Measurements from ENCODE around the gene EXTL1. TPM values are rescaled to one million over a fixed set of nuclear protein-coding genes. Genes with fewer than 3 reads are reported as not detected.
"Not testable (repeated sequence)": the region's sequence is repeated elsewhere in the genome, so short reads cannot be mapped to it uniquely, and the experiment has no call there.

EXTL1 gene, protein sequence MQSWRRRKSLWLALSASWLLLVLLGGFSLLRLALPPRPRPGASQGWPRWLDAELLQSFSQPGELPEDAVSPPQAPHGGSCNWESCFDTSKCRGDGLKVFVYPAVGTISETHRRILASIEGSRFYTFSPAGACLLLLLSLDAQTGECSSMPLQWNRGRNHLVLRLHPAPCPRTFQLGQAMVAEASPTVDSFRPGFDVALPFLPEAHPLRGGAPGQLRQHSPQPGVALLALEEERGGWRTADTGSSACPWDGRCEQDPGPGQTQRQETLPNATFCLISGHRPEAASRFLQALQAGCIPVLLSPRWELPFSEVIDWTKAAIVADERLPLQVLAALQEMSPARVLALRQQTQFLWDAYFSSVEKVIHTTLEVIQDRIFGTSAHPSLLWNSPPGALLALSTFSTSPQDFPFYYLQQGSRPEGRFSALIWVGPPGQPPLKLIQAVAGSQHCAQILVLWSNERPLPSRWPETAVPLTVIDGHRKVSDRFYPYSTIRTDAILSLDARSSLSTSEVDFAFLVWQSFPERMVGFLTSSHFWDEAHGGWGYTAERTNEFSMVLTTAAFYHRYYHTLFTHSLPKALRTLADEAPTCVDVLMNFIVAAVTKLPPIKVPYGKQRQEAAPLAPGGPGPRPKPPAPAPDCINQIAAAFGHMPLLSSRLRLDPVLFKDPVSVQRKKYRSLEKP
- 1 to 10 TPM; 1.3 to 2.4 (median 1.7) TPM for polyA plus RNA-seq (ENCODE audit: insufficient read length in 4 of 4)

DNA sequence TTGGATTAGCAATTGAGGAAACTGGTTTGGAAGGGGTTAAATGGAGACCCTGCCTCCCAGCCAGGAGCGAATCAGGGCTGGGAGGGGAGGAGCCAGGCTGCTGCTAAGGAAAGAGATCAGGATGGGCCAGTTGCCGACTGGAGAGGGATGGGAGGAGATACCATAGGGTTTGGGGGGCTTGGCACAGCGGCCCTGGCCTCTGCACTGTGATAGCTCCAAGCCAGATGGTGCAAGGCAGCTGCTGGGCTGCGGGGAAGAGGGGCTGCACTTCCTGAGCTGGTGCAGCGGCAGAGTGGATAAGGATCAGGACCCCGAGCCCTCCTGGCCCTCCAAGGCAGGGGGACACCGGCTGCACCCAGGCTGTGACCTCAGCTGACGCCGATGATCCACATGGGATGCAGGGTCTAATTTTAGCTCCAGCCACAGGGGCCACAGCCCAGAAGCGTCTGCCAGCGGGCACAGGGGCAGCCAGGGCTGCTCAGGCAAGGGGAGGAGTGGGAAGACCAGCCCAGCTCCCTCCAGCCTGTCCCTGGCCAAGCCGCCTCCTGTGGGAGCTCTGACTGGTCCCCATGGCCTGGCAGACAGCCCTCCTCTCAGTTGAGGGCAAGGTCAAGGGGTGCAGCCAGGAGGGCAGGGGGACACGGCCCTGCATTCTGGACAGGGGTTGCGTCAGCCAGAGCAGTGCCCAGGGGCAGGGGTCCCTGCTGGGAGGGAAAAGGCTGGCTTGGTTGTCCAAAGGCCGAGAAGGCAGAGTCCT, at the start of gene EXTL1:
EXTL1 (plus strand) TSS at position 129 of the 757 bp plus-strand sequence. CDS start 872 bp downstream, outside the sequence.
- no peak for DNase-seq (ENCODE audit: low read depth in 4 of 4, low spot score in 2 of 4)

DNA sequence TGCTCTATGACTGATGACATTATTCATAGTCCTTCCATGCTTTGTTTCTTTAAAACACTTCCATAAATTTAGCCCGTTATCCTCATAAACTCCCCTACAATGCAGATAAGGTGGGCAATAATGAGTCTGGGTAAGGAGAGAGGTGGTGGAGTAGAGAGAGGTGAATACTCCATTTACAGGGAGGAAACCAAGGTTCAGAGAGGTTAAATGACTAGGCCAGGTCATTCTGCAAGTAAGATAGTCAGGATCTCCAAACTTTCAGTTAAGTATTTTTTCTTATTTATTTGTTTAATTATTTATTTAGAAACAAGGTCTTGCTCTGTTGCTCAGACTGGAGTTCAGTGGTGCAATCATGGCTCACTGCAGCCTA, 49.8 kb upstream of the EXTL1 start:
- no peak for DNase-seq (ENCODE audit: low read depth in 4 of 4, low spot score in 2 of 4)

DNA sequence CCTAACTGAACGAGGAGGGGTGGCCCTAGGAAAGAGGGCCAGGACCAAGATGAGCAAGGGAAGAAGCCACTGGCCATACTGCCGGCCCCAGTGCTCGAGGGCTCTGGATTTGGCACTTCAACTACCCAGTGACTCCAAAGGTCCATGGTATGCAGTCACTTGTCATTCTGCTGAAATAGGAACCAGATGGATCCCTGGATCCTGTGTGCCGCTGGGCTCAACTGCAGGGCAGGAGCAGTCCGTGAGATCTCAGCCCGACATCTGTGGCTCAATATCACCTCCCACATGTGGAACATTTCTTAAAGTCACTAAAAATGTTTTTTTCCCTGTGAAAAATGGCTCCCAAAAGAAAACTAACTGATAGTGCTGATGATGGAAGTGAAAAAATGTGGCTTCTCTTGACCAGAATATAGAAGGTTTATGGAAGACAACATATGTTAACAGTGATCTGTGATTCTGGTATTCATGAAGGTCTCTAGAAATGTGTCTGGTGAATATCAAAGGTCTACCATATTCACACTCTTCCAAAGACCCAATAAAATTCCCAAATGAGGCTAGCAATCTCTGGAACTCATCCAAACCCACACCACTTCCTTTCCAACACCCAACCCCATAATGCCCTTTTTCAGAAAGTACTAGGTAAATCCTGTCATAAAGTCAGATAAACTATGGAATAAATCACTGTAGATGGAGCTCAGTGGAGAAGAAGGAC, 47.8 kb upstream of the EXTL1 start:
- no peak for DNase-seq (ENCODE audit: low read depth in 4 of 4, low spot score in 2 of 4)

DNA sequence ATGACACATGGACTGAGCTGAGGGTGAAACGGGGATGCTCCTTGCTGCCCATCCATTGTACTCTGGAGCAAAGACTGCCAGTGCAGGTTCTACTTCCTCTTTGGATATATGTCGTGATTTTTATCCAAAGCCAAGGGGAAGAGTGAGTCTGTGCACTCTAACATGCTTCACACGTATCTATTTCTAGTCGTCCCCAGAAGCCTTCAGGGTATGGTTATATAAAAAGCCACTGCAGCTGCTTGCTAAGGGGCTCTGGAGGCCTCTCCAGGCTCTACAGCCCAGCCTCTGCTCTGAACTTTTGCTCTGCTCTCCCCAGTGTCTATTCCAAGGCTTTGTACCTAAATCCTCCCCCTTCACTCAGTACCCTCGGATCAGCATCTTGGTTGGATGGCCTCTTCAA, 43.8 kb upstream of the EXTL1 start:
- no peak for DNase-seq (ENCODE audit: low read depth in 4 of 4, low spot score in 2 of 4)

DNA sequence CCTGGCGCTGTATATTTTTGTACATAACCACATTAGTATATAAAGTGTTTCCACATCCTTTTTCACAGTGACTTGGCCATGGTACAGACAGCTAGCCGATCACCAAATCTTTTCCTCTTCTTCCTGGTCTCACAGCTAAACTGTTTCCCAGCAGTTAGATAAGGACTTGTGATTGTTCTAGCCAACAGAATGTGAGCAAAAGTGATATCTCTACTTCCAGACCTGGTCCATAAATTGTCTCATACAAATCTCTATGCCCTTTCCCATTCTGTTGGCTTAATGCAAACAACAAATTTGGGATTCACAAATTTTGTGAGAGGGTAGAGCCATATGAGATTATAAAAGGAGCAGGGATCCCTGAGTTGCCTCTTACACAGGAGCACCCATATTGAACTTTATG, 43.2 kb upstream of the EXTL1 start:
- no peak for DNase-seq (ENCODE audit: low read depth in 4 of 4, low spot score in 2 of 4)

DNA sequence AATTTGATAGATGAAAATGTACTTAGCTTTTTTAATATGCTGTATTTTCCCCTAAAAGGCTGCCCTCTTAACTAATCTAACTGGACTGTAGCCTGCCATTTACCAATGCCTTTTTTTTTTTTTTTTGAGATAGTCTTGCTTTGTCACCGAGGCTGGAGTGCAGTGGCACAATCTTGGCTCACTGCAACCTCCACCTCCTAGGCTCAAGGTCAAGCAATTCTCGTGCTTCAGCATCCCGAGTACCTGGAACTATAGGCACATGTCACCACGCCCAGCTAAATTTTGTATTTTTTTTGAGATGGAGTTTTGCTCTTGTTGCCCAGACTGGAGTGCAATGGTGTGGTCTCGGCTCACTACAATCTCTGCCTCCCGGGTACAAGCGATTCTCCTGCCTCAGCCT, 42.4 kb upstream of the EXTL1 start:
- no peak for DNase-seq (ENCODE audit: low read depth in 4 of 4, low spot score in 2 of 4)

DNA sequence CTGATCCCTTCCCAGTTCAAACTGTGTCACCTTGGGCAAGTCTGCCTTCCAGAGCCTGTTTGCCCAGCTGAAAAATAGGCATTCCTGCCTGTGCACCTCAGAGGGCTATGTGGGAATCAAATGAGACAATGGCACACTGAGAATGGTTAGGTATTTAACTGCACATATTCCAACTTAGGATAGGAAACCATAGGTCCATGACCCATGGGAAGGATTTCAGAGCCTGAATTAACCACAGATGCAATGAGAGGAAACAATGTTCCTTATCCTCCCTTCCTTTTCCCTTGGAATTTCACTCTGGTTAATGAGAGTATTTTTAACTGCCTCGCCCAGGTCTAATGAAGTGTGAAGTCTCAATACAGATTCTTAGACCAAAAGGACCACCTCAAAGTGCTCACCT, 36.4 kb upstream of the EXTL1 start:
- no peak for DNase-seq (ENCODE audit: low read depth in 4 of 4, low spot score in 2 of 4)

DNA sequence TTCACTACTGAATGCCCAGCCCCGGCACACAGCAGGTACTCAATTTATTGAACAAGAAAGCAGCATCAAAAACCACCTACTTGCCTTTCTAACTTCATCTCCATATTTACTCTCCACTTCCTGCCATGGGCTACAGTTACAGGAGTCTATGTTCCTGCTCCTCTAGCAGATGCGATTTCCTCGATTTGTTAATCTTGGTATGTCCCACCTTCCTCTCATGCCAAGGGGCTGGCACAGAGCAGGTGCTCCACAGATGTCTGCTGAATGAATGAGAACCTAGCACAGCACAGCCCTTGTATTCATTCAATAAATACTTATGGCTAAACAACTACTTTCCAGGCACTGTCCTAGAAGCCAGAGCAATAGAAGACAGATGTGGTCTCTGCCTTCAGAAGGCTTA, 35.9 kb upstream of the EXTL1 start:
- no peak for DNase-seq (ENCODE audit: low read depth in 4 of 4, low spot score in 2 of 4)

DNA sequence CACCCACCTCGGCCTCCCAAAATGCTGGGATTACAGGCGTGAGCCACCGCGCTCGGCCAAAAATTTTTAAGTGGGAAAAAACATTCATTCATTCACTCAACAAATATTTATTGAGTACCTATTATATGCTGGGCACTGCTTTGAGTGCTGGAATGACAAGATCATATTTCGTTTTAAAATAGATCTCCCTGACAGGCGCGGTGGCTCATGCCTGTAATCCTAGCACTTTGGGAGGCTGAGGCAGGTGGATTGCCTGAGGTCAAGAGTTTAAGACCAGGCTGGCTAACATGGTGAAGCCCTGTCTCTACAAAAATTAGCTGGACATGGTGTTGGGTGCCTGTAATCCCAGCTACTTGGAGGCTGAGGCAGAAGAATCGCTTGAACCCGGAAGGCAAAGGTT, 34.8 kb upstream of the EXTL1 start:
- DNase-seq (ENCODE audit: low read depth in 4 of 4, low spot score in 2 of 4) = not testable (repeated sequence)

DNA sequence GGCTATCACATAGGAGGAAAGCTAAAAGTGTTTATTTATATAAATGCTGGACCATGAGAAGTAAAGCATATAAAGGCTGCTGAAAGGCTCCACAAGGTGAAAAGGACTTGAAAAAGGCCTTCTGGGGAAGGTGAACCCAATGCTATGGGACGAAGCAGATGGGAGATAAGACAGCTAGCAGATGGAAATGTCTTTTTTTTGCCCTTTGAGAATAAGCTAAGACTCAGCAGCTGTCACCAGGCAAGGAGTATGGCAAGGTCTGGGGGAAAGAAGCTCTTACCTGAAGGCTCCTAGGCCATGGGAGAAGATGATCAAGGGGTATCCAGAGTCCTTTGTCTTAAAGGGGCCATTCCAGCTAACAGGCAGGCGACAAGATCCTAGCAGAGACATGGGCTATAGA, 33.6 kb upstream of the EXTL1 start:
- no peak for DNase-seq (ENCODE audit: low read depth in 4 of 4, low spot score in 2 of 4)

DNA sequence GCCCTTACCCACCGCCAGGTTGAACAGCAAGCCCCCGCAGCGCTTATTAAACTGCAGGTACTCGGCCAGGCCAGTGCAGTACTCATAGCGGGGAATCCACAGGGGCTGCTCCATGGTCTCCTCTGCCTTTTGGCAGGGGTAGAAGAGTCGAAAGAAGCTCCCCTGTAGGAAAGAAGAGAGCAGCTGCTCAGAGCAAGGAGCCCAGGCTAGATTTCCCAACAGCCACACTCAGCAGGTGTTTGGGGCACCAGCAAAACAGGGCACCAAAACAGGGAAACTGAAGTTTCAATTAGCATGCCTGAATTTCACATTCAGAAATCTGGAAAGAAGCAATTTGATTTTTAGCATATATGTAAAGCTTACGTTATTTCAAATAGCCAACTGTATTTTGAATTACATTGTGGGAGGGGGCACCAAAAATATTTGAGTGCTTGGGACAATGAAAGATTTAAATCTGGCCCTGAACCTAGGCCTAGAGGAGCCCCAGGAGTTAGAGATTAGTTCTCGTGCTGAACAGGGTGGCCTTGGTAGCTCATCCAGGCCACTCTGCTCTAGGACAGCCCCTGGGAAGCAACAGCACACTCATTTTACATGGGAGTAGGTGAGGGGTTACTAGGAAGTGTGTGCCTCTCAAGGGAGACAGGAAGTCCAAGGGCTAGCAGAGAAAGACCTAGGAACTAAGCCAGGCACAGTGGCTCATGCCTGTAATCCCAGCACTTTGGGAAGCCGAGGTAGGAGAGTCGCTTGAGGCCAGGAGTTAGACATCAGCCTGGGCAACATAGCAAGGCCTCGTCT, 31.9 kb upstream of the EXTL1 start:
- DNase-seq (ENCODE audit: low read depth in 4 of 4, low spot score in 2 of 4) = no peak

DNA sequence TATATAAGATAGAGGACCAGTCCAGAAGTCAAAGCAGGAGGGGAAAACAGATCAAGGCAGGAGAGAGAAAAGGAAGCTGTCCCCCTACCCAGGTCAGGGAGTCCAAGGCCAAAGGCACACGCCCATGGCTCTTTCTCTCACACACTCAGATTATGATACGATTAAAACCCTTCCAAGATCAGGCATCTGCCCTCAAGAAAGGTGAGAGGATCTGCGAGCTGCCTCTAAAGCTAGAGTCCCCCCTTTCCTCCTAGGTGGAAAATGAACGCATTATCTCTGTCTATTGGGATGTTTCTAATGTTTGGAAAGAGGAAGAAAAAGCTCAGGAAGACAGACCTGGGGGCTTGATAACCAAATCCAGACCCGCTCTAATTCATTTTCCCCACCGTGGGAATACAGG, 31.3 kb upstream of the EXTL1 start:
- DNase-seq (ENCODE audit: low read depth in 4 of 4, low spot score in 2 of 4) = no peak

DNA sequence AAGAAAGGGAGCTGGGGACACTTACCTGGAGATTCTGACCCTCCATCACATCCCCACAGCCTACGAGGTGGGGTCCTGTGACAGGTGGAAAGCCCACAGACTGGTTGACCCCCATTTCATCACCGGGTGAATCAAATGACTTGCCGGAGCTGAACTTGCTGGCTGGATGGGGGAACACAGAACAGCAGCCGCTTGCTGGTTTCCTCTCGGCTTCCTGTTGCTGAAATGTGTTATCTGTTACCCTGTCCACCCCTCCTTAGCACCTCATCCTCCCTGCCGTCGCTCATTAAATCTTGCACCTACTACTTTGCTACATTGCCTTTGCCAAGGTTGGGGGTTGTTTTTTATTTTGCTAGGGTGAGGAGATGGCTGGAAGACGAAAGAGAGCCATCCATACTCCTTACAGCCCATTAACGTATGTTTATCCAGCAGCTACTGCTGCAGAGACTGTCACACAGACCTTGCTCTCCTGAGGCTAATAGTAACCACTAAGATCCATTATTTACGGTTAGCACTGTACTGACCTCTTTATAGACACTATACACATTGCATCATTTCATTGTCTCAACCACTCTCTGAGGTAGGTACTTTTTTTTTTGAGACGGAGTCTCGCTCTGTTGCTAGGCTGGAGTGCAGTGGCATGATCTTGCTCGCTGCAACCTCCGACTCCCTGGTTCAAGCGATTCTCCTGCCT, 30.7 kb upstream of the EXTL1 start:
- DNase-seq (ENCODE audit: low read depth in 4 of 4, low spot score in 2 of 4) = no peak

DNA sequence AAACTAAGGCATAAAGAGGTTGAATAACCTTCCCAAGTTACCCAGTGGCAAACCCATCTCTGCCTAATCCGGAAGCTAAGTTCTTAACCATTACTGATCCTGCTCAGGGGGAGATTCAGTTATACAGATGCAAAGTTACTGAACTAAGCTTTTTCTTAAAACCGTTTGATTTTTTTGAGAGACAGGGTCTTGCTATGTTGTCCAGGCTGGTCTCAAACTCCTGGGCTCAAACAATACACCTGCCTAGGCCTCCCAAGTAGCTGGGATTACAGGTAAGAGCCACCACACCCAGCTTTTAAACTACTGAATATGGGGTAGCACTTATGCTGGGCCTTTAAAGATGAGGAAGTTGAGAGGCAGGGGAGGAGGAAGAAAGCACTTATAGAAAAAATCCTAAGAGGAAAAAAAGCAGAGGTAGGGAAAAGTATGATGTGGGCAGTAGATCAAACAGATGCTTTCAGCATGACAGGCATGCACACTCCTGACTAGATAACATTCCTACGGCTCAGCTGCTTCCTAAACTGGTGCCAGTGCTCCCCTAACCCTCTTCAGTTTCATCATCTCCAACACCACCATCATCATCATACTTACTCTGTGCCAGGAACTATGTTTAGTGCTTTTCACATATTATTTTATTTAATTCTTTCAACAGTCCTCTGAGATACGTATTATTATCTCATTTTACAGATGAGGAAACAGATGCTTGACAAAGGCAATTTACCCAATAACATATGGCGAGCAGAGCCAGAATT, 29.5 kb upstream of the EXTL1 start:
- DNase-seq (ENCODE audit: low read depth in 4 of 4, low spot score in 2 of 4) = no peak

DNA sequence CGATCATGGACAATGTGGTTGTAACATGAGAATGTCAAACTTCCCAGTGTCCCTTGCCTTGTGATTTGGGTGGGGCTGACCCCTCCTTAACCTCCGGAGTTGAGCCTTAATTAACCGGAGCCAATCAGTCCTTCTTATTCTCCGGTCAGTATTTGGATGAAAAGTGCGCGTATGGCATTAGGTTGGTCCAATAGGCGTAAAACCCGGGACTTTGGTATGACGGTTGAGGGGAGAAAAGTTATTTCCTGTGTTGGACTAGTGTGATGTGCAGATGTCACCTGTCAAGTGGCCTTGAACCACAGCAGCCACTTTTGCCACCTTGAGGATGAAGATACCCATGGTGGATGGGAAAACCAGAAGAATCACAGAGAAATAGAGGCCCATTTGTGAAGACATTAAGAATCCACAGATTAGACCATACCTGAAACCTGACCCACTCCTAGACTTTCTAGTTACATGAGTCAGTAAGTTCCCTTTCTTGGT, 28.8 kb upstream of the EXTL1 start:
- DNase-seq (ENCODE audit: low read depth in 4 of 4, low spot score in 2 of 4) = no peak

DNA sequence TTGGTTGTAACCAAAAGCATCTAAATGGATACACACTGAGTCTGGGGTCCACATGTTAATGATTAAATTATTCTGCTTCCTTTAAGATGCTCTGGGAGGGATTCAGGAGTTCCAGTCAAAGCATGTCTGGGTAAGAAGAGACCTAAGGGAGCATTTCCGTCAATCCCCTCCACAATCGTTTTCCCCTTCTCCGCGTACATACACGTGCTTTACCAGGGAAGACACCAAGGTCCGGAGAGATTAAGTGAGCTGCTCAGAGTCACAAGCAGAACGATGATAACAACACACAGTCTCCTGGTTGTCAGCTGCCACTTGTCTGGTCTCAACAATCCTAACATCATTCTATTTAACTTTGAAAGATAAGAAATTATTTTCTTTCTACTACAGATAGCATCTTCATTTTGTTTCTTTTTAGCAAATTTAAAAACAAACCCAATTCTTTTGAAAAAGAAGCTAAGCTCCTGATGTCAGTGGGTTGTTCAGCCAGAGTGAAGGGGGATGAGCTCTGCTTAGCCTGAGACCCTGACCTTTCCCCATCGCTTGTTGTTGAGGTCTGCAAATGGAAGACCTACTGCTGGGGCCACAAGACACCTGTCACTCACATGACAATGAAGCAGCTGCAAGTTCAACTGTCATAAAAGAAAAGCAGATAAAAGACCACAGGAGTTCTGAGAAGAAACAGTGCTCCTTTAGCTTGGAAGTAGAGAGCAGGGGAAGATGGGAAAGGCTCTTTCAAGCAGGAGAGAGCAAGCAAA, 28.2 kb upstream of the EXTL1 start:
- no peak for DNase-seq (ENCODE audit: low read depth in 4 of 4, low spot score in 2 of 4)

DNA sequence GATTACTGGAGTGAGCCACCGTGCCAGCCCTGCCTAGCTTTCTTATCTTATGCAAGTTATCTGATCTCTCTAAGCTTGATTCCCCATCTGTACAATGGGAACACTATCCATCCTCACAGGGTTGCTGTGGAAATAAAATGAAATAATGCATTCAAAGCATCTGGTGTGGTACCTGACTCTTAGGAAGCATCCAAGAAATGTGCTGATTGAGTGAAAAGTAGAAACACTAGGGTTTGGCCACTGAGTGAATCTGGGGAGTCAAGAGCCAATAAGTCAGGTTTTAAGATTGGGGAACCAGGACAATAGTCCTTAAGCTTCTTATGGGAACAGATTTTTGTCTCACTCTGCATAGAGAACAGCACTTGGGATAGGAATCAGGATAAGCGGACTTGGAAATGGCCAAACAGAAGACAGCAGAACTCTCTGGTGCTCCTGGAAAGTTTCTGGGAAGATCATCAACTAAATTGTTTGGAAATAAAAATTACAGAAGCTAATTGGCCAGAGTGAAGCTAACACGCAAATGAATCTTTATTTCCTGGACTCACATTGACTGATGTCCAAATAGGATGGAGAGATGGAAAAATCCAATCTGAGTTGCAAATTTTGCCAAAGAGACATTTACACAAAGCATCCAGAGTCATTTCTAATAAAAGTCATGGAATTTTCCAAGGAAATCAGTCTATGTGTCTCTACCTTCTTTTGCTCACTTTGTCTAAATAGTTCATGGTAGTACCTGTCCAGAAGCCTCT, 27.0 kb upstream of the EXTL1 start:
- DNase-seq (ENCODE audit: low read depth in 4 of 4, low spot score in 2 of 4) = no peak
